ENCODE data around the gene ISM1.

- TF ChIP-seq CTCF (IDR thresholded peaks at IDR 0.05; ENCODE audit: low read depth, low read length) (no peak), EZH2phosphoT487 (IDR thresholded peaks at IDR 0.05; ENCODE audit: low read depth) (no peak)
Observed at GRCh38 chr20:13268953-13269352, 47.9 kb downstream of the ISM1 start.

Measured in OCI-LY3 (cell line).